CD4-positive, alpha-beta T cell (primary cell): Measurements from ENCODE around the gene POFUT1. TPM values are rescaled to one million over a fixed set of nuclear protein-coding genes. Genes with fewer than 3 reads are reported as not detected.

ENCODE experiments used
- ATAC-seq: fragments of 200-7000 bp; cut with Tn5 transposase; one replicate; pipeline ENCODE4 v1.10.0; 2022; ENCODE audit warnings: mild to moderate bottlenecking; ENCODE audit not compliant: poor library complexity
- CTCF ChIA-PET: fragments of 350-600 bp; sonication (Branson Sonifier 250); formaldehyde crosslinking; loops from one replicate; lab custom pipeline; 2021; ENCODE audit warnings: antibody characterized with exemption, inconsistent platforms; lab: Charles Lee
- POLR2A ChIA-PET: fragments of 350-600 bp; sonication (Branson Sonifier 250); formaldehyde crosslinking; loops from one replicate; lab custom pipeline; 2021; ENCODE audit warnings: antibody characterized with exemption, inconsistent platforms; lab: Charles Lee
- DNase-seq, 14 experiments: peaks; one replicate each; pipeline ENCODE4 v3.0.0-alpha.2; 2013 to 2020; ENCODE audit warnings: mixed read lengths in 2 of 14
- H3K27ac ChIP-seq, 2 donors: one replicate each; pipeline versions ENCODE4 v1.5.1 to v1.7.0; 2013; ENCODE audit warnings: low read length in 2 of 2, low read depth in 1 of 2, mild to moderate bottlenecking in 1 of 2
- H3K27me3 ChIP-seq, 2 experiments: 1 replicate in 1 of 2; 2 replicates in 1 of 2; pipeline versions ENCODE4 v1.6.1 to v1.7.0; 2013; ENCODE audit warnings: low read length in 2 of 2, control low read depth in 1 of 2, mild to moderate bottlenecking in 1 of 2, moderate library complexity in 1 of 2; ENCODE audit not compliant: insufficient read depth in 2 of 2, control insufficient read depth in 1 of 2
- H3K36me3 ChIP-seq: one replicate; pipeline ENCODE4 v1.6.1; 2013; ENCODE audit warnings: low read length, control low read depth; ENCODE audit not compliant: insufficient read depth
- H3K4me1 ChIP-seq: one replicate; pipeline ENCODE4 v1.6.1; 2013; ENCODE audit warnings: low read length, control low read depth; ENCODE audit not compliant: insufficient read depth
- H3K4me3 ChIP-seq: one replicate; pipeline ENCODE4 v1.5.1; 2013; ENCODE audit warnings: mild to moderate bottlenecking, low read length, moderate library complexity
- H3K9me3 ChIP-seq, 2 experiments: 1 replicate in 1 of 2; 2 replicates in 1 of 2; pipeline versions ENCODE4 v1.6.1 to v1.7.0; 2013; ENCODE audit warnings: low read length in 2 of 2, mild to moderate bottlenecking in 2 of 2, control low read depth in 1 of 2, moderate library complexity in 1 of 2; ENCODE audit not compliant: control insufficient read depth in 1 of 2, insufficient read depth in 1 of 2
- H3K27ac Mint-ChIP-seq: one replicate; pipeline ENCODE4 v1.8.0; 2020; ENCODE audit warnings: mixed read lengths
- H3K27me3 Mint-ChIP-seq: one replicate; pipeline ENCODE4 v1.8.0; 2021; ENCODE audit warnings: mixed read lengths
- H3K36me3 Mint-ChIP-seq: one replicate; pipeline ENCODE4 v1.8.0; 2021; ENCODE audit warnings: low read depth, mixed read lengths
- H3K4me1 Mint-ChIP-seq: one replicate; pipeline ENCODE4 v1.8.0; 2021; ENCODE audit warnings: low read depth, mixed read lengths
- H3K4me3 Mint-ChIP-seq: one replicate; pipeline ENCODE4 v1.8.0; 2020; ENCODE audit warnings: mild to moderate bottlenecking, mixed read lengths
- H3K9me3 Mint-ChIP-seq: one replicate; pipeline ENCODE4 v1.8.0; 2020; ENCODE audit warnings: mixed read lengths
- intact Hi-C, 2 experiments: fragments of 100-400 bp; cut with DNase I in 1 of 2; cut with micrococcal nuclease in 1 of 2; formaldehyde crosslinking; loops; one replicate each; pipeline versions ENCODE4 v1.15.1 to v1.9.0; 2023 to 2025; cut with DNase I, micrococcal nuclease
- total RNA-seq, 174 experiments: library from RNA in 2 of 174; stranded (reverse) in 2 of 174; gene quantifications; one replicate each; pipeline ENCODE4 v1.2.3 and lab custom pipeline; 2021 to 2026
- TF ChIP-seq, protein P1 (sequence below): fragments of 200-600 bp; IDR thresholded peaks from one replicate; pipeline ENCODE4 v1.8.0; 2022; ENCODE audit warnings: antibody characterized with exemption, mild to moderate bottlenecking

The POFUT1 gene
- total RNA-seq, 2 experiments from 2014 or later = 7.5 to 8.8 TPM

DNA sequence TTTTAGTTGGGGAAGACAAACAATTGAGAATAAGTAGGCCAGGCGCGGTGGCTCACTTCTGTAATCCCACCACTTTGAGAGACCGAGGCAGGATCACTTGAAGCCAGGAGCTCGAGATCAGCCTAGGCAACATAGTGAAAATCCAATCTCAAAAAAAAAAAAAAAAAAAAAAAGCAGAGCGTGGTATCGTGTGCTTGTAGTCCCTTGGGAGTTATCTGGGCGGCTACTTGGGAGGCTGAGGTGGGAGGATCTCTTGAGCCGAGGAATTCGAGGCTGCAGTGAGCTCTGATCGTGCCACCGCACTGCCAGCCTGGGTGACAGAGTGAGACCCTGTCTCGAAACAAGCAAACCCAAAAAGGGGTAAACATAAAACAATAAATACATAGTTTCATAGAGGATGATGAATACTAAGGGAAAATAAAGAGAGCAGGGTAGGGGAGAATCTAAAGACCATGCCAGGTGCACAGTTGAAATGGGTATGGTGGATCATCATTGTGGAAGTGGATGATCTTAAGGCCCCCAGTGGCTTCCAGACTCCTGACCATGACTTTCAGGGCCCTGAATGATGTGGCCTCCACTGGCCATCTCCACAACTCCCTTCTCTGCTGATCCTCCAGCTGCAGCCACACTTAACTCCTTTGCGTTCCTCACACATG is 947 bp downstream of the POFUT1 start:
- H3K36me3 Mint-ChIP-seq = peaks cover 48% of the 10 kb centered on the region
- Histone ChIP-seq H3K36me3 (peaks cover 26% of the 10 kb centered on the region), H3K9me3 (no peaks in the 10 kb centered on the region), H3K4me1 (peaks cover 58% of the 10 kb centered on the region), H3K4me3 (peak overlapping the region; percentile 94), H3K27ac (peak overlapping the region in 1 of 2 donors; percentile 43), H3K27me3 (no peaks in the 10 kb centered on the region)
- H3K27me3 Mint-ChIP-seq = no peaks in the 10 kb centered on the region
- intact Hi-C loops = loop anchor here in 1 of 2 experiments (2.0 to 10.0 kb wide), 3 partner anchors 148 to 616 kb away; partner anchors contain the start of gene PDRG1
- H3K4me3 Mint-ChIP-seq = peak overlapping the region; percentile 92
- DNase-seq (no peak), ATAC-seq (no peak)
- ChIA-PET CTCF (interaction anchor here (0.6 to 1.8 kb wide), 2 partner anchors 12 to 147 kb away, joined by 3 to 4 read pairs; no protein-coding TSS in a partner anchor), POLR2A (no interaction called here)
- H3K27ac Mint-ChIP-seq = peak overlapping the region; percentile 84
- TF ChIP-seq, protein P1, sequence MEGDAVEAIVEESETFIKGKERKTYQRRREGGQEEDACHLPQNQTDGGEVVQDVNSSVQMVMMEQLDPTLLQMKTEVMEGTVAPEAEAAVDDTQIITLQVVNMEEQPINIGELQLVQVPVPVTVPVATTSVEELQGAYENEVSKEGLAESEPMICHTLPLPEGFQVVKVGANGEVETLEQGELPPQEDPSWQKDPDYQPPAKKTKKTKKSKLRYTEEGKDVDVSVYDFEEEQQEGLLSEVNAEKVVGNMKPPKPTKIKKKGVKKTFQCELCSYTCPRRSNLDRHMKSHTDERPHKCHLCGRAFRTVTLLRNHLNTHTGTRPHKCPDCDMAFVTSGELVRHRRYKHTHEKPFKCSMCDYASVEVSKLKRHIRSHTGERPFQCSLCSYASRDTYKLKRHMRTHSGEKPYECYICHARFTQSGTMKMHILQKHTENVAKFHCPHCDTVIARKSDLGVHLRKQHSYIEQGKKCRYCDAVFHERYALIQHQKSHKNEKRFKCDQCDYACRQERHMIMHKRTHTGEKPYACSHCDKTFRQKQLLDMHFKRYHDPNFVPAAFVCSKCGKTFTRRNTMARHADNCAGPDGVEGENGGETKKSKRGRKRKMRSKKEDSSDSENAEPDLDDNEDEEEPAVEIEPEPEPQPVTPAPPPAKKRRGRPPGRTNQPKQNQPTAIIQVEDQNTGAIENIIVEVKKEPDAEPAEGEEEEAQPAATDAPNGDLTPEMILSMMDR = no peak
- H3K9me3 Mint-ChIP-seq = no peaks in the 10 kb centered on the region
- peaks cover 72% of the 10 kb centered on the region for H3K4me1 Mint-ChIP-seq

DNA sequence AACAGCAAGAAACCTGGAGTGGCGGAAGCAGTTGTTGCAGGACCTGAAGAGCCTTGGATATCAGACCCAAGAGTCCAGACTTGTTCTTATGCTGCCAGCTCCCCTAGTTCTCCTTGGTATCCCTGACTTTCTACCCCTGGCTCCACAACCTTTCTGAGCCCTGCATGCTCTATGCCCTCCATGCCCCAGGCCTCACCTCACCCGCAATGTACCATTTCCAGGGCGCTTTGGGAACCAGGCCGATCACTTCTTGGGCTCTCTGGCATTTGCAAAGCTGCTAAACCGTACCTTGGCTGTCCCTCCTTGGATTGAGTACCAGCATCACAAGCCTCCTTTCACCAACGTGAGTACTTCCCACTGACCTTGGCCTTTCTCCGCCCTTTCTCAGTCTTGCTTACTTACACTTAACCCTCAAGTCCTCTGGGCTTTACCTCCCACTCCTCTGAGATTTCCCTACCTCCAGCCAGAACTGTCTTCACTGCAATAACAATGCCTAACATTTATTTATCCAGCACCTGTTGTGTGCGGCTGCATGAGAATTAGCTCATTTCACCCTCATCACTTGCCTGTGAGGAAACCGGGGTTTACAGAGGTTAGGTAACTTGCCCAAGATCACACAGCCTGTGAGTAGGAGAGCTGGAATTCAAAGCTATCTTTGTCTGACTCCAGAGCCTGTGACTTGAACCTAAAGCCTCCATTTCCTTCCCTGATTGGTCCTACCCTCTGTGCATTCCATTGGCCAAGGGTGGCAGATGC is 2.3 kb downstream of the POFUT1 start:
- Mint-ChIP-seq H3K4me3 (peak overlapping the region; percentile 92), H3K9me3 (no peaks in the 10 kb centered on the region), H3K36me3 (peaks cover 46% of the 10 kb centered on the region), H3K27me3 (no peaks in the 10 kb centered on the region), H3K4me1 (peaks cover 58% of the 10 kb centered on the region), H3K27ac (peak overlapping the region; percentile 84)
- Histone ChIP-seq H3K27me3 (no peaks in the 10 kb centered on the region), H3K27ac (no peak overlapping the region), H3K4me3 (no peak overlapping the region), H3K36me3 (peaks cover 30% of the 10 kb centered on the region), H3K9me3 (no peaks in the 10 kb centered on the region), H3K4me1 (peaks cover 45% of the 10 kb centered on the region)
- ChIA-PET CTCF (interaction anchor here (1.8 kb wide), 1 partner anchor 146 kb away, joined by 3 read pairs; no protein-coding TSS in a partner anchor), POLR2A (no interaction called here)
- TF ChIP-seq, protein P1 = no peak
- intact Hi-C loops = loop anchor here in 1 of 2 experiments (2.0 to 10.0 kb wide), 3 partner anchors 147 to 615 kb away; partner anchors contain the start of gene PDRG1
- DNase-seq = no peak
- ATAC-seq = no peak

DNA sequence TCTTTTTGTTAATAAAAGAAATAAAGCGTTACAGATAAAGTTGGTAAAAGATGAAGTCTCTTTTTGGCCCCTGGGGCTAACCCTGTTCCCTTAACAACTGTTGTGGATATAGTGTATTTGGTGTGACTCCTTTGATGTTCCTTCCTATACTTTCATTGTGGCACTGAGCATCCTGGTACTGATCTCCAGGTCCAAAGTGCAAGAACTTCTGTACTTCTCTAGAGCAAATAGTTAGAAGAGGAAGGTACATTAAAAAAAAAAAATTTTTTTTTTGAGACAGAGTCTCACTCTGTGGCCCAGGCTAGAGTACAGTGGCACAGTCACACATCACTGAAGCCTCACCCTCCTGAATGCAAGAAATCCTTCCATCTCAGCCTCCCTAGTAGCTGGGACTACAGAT is 6.2 kb downstream of the POFUT1 start:
- Histone ChIP-seq H3K9me3 (no peaks in the 10 kb centered on the region), H3K36me3 (peaks cover 63% of the 10 kb centered on the region), H3K4me3 (no peak overlapping the region), H3K4me1 (peaks cover 12% of the 10 kb centered on the region), H3K27ac (no peak overlapping the region), H3K27me3 (no peaks in the 10 kb centered on the region)
- H3K4me1 Mint-ChIP-seq = peaks cover 27% of the 10 kb centered on the region
- no peak for ATAC-seq
- no peak for DNase-seq
- peaks cover 70% of the 10 kb centered on the region for H3K36me3 Mint-ChIP-seq
- POLR2A ChIA-PET = no interaction called here
- H3K27ac Mint-ChIP-seq = no peak overlapping the region
- H3K27me3 Mint-ChIP-seq = no peaks in the 10 kb centered on the region
- CTCF ChIA-PET = no interaction called here
- no peaks in the 10 kb centered on the region for H3K9me3 Mint-ChIP-seq
- TF ChIP-seq, protein P1 = no peak
- H3K4me3 Mint-ChIP-seq = no peak overlapping the region
- intact Hi-C loops = no loop called here
